WTC11 (cell line): ENCODE measurements around the gene DUSP2. TPM values are rescaled to one million over a fixed set of nuclear protein-coding genes. Genes with fewer than 3 reads are reported as not detected.

Source experiments
- ATAC-seq: fragments of 200-7000 bp; cut with Tn5 transposase; 2 replicates; pipeline ENCODE4 v1.10.0; 2021; ENCODE audit warnings: mild to moderate bottlenecking, moderate library complexity
- CTCF ChIA-PET: fragments of 300-600 bp; sonication (Branson Sonifier 250); formaldehyde crosslinking; loops from one replicate; lab custom pipeline; 2021; ENCODE audit warnings: antibody characterized with exemption; lab: Charles Lee
- POLR2A ChIA-PET: fragments of 350-600 bp; sonication (Branson Sonifier 250); formaldehyde crosslinking; loops from one replicate; lab custom pipeline; 2021; ENCODE audit warnings: antibody characterized with exemption; lab: Charles Lee
- DNase-seq: peaks from one replicate; pipeline ENCODE4 v3.0.0; 2021; ENCODE audit warnings: low spot score
- H3K27ac Mint-ChIP-seq: 2 replicates; pipeline ENCODE4 v1.8.0; 2021; ENCODE audit warnings: mixed read lengths
- H3K27me3 Mint-ChIP-seq: 2 replicates; pipeline ENCODE4 v1.8.0; 2021; ENCODE audit warnings: low read depth, mild to moderate bottlenecking, moderate library complexity, mixed read lengths
- H3K36me3 Mint-ChIP-seq: 2 replicates; pipeline ENCODE4 v1.8.0; 2021; ENCODE audit warnings: mixed read lengths
- H3K4me1 Mint-ChIP-seq: 2 replicates; pipeline ENCODE4 v1.8.0; 2022; ENCODE audit warnings: mixed read lengths
- H3K4me3 Mint-ChIP-seq: 2 replicates; pipeline ENCODE4 v1.8.0; 2021; ENCODE audit warnings: mild to moderate bottlenecking, moderate library complexity, mixed read lengths
- H3K9me3 Mint-ChIP-seq: 2 replicates; pipeline ENCODE4 v1.8.0; 2021; ENCODE audit warnings: mixed read lengths
- ELF4 ChIP-seq: sonication (generic); formaldehyde crosslinking; IDR thresholded peaks from 2 replicates; pipeline ENCODE4 v1.8.1; 2022; ENCODE audit warnings: low read depth, mild to moderate bottlenecking, moderate library complexity, missing genetic modification reagents
- EMX1 ChIP-seq: fragments of 250-450 bp; sonication (Bioruptor Pico); IDR thresholded peaks from 2 replicates; pipeline ENCODE4 v1.8.0; 2021; ENCODE audit warnings: mild to moderate bottlenecking
- HMGXB4 ChIP-seq: sonication (generic); formaldehyde crosslinking; IDR thresholded peaks from 2 replicates; pipeline ENCODE4 v1.8.1; 2023; ENCODE audit warnings: mild to moderate bottlenecking, moderate library complexity, missing genetic modification reagents
- KAT7 ChIP-seq: sonication (generic); formaldehyde crosslinking; IDR thresholded peaks from 2 replicates; pipeline ENCODE4 v1.8.1; 2023; ENCODE audit warnings: missing genetic modification reagents, mild to moderate bottlenecking, borderline replicate concordance
- NR3C1 ChIP-seq: sonication (generic); formaldehyde crosslinking; conservative IDR thresholded peaks from 2 replicates; pipeline ENCODE4 v1.8.1; 2023; ENCODE audit warnings: low read depth, mild to moderate bottlenecking, missing genetic modification reagents
- PRRX2 ChIP-seq: fragments of 250-450 bp; sonication (Bioruptor Pico); IDR thresholded peaks from 2 replicates; pipeline ENCODE4 v1.8.0; 2021; ENCODE audit warnings: mild to moderate bottlenecking
- SP1 ChIP-seq: sonication (generic); formaldehyde crosslinking; conservative IDR thresholded peaks from 2 replicates; pipeline ENCODE4 v1.8.1; 2022; ENCODE audit warnings: missing genetic modification reagents
- TCF7 ChIP-seq: sonication (generic); formaldehyde crosslinking; IDR thresholded peaks from 2 replicates; pipeline ENCODE4 v1.8.0; 2022; ENCODE audit warnings: mild to moderate bottlenecking, low read depth, missing genetic modification reagents, moderate library complexity
- TP53 ChIP-seq: sonication (generic); formaldehyde crosslinking; IDR thresholded peaks from 2 replicates; pipeline ENCODE4 v1.8.1; 2023; ENCODE audit warnings: mild to moderate bottlenecking, missing genetic modification reagents
- ZBTB21 ChIP-seq: sonication (generic); formaldehyde crosslinking; IDR thresholded peaks from 2 replicates; pipeline ENCODE4 v1.8.1; 2023; ENCODE audit warnings: mild to moderate bottlenecking, missing genetic modification reagents, borderline replicate concordance
- ZNF121 ChIP-seq: sonication (generic); formaldehyde crosslinking; IDR thresholded peaks from 2 replicates; pipeline ENCODE4 v1.8.0; 2023; ENCODE audit warnings: missing genetic modification reagents
- ZNF232 ChIP-seq: sonication (generic); formaldehyde crosslinking; IDR thresholded peaks from 2 replicates; pipeline ENCODE4 v1.8.0; 2022; ENCODE audit warnings: mild to moderate bottlenecking, missing genetic modification reagents
- ZNF263 ChIP-seq: sonication (generic); formaldehyde crosslinking; IDR thresholded peaks from 2 replicates; pipeline ENCODE4 v1.8.1; 2022; ENCODE audit warnings: low read depth, mild to moderate bottlenecking, moderate library complexity, missing genetic modification reagents
- ZNF532 ChIP-seq: fragments of 250-450 bp; sonication (Bioruptor Pico); IDR thresholded peaks from 2 replicates; pipeline ENCODE4 v1.9.0; 2021; ENCODE audit warnings: mild to moderate bottlenecking, borderline replicate concordance
- total RNA-seq: library from RNA; stranded (reverse); gene quantifications from 3 replicates; pipeline ENCODE4 v1.2.3, GENCODE V29; 2021
- TF ChIP-seq, protein P1 (sequence below): fragments of 250-450 bp; sonication (Bioruptor Pico); IDR thresholded peaks from 2 replicates; pipeline ENCODE4 v1.9.0; 2021; ENCODE audit warnings: mild to moderate bottlenecking
- TF ChIP-seq, protein P2 (sequence below): fragments of 250-450 bp; sonication (Bioruptor Pico); IDR thresholded peaks from 2 replicates; pipeline ENCODE4 v1.9.0; 2021; ENCODE audit warnings: moderate library complexity, mild to moderate bottlenecking, inconsistent platforms, borderline replicate concordance
- TF ChIP-seq, protein P3 (sequence below): sonication (generic); formaldehyde crosslinking; IDR thresholded peaks from 2 replicates; pipeline ENCODE4 v1.8.1; 2023; ENCODE audit warnings: mild to moderate bottlenecking, missing genetic modification reagents, moderate library complexity
- TF ChIP-seq, protein P4 (sequence below): fragments of 200-600 bp; IDR thresholded peaks from 2 replicates; pipeline ENCODE4 v1.8.0; 2022; ENCODE audit warnings: antibody characterized with exemption

Gene DUSP2
- total RNA-seq, 1 experiment from 2014 or later, result 4.7 TPM

GRCh38 chr2:96139181-96139758 is 6.0 kb downstream of the DUSP2 start (continued):
- TF ChIP-seq, protein P1, sequence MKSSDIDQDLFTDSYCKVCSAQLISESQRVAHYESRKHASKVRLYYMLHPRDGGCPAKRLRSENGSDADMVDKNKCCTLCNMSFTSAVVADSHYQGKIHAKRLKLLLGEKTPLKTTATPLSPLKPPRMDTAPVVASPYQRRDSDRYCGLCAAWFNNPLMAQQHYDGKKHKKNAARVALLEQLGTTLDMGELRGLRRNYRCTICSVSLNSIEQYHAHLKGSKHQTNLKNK (CRISPR knock-in tag), result no peak
- TF ChIP-seq ZBTB21 (CRISPR knock-in tag), result no peak
- no peak for TF ChIP-seq TP53 (CRISPR knock-in tag)
- no peak for TF ChIP-seq NR3C1 (CRISPR knock-in tag)
- TF ChIP-seq, protein P2, sequence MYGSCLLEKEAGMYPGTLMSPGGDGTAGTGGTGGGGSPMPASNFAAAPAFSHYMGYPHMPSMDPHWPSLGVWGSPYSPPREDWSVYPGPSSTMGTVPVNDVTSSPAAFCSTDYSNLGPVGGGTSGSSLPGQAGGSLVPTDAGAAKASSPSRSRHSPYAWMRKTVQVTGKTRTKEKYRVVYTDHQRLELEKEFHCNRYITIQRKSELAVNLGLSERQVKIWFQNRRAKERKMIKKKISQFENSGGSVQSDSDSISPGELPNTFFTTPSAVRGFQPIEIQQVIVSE (CRISPR knock-in tag), result no peak

- peaks cover 10% of the 10 kb centered on the region for H3K4me1 Mint-ChIP-seq
- H3K36me3 Mint-ChIP-seq, result no peaks in the 10 kb centered on the region
- H3K4me3 Mint-ChIP-seq, result peak within 1 kb of the TSS; percentile 55
- TF ChIP-seq, protein P3, sequence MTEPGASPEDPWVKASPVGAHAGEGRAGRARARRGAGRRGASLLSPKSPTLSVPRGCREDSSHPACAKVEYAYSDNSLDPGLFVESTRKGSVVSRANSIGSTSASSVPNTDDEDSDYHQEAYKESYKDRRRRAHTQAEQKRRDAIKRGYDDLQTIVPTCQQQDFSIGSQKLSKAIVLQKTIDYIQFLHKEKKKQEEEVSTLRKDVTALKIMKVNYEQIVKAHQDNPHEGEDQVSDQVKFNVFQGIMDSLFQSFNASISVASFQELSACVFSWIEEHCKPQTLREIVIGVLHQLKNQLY (CRISPR knock-in tag), result no peak
- TF ChIP-seq ELF4 (CRISPR knock-in tag) (no peak), ZNF232 (CRISPR knock-in tag) (no peak), ZNF263 (CRISPR knock-in tag) (no peak), PRRX2 (CRISPR knock-in tag) (no peak), KAT7 (CRISPR knock-in tag) (no peak), ZNF532 (CRISPR knock-in tag) (no peak), TCF7 (CRISPR knock-in tag) (no peak), EMX1 (CRISPR knock-in tag) (no peak), ZNF121 (CRISPR knock-in tag) (no peak), SP1 (CRISPR knock-in tag) (peak; percentile 54; the same call in 1 of the 2 replicates), HMGXB4 (peak; percentile 46; the same call in 1 of the 2 replicates), NR3C1 (CRISPR knock-in tag) (no peak)
- TF ChIP-seq, protein P4, sequence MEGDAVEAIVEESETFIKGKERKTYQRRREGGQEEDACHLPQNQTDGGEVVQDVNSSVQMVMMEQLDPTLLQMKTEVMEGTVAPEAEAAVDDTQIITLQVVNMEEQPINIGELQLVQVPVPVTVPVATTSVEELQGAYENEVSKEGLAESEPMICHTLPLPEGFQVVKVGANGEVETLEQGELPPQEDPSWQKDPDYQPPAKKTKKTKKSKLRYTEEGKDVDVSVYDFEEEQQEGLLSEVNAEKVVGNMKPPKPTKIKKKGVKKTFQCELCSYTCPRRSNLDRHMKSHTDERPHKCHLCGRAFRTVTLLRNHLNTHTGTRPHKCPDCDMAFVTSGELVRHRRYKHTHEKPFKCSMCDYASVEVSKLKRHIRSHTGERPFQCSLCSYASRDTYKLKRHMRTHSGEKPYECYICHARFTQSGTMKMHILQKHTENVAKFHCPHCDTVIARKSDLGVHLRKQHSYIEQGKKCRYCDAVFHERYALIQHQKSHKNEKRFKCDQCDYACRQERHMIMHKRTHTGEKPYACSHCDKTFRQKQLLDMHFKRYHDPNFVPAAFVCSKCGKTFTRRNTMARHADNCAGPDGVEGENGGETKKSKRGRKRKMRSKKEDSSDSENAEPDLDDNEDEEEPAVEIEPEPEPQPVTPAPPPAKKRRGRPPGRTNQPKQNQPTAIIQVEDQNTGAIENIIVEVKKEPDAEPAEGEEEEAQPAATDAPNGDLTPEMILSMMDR, result peak; percentile 39
- TF ChIP-seq, protein P2 (CRISPR knock-in tag), result no peak
- ATAC-seq (peak; percentile 96), DNase-seq (peak; percentile 92)
- H3K27ac Mint-ChIP-seq, result 0 out of 2 replicates have a peak within 1 kb of the TSS, but pooled peaks have one; percentile 79
- CTCF ChIA-PET, result interaction anchor here (0.6 to 9.4 kb wide), 48 partner anchors 9 to 750 kb away, joined by 3 to 214 read pairs (median 5); partner anchors contain the start of genes ADRA2B, ANKRD36C, ITPRIPL1 and STARD7
- H3K27me3 Mint-ChIP-seq, result no peaks in the 10 kb centered on the region
- POLR2A ChIA-PET, result interaction anchor here (0.6 to 1.4 kb wide), 8 partner anchors 10 to 697 kb away, joined by 3 to 7 read pairs (median 4); partner anchors contain the start of genes ADRA2B and STARD7
- H3K9me3 Mint-ChIP-seq, result no peaks in the 10 kb centered on the region
Observed at GRCh38 chr2:96138179-96139145, 6.8 kb downstream of the DUSP2 start, which contains the start of gene ASTL. Gene ASTL (minus strand): TSS chr2:96138502. CDS start chr2:96138436, 66 bp downstream.
